GM12865 (cell line): ENCODE measurements around the gene SPECC1.
A peak's percentile ranks its signal among the peaks of the same experiment; 100 is the strongest.
"Not testable (repeated sequence)": the region's sequence is repeated elsewhere in the genome, so short reads cannot be mapped to it uniquely, and the experiment has no call there.

Experiments used
- DNase-seq: peaks from one replicate; pipeline ENCODE4 v3.0.0; 2010; ENCODE audit warnings: low read depth
- H3K4me3 ChIP-seq: 2 replicates; pipeline ENCODE4 v1.5.1; 2011; ENCODE audit warnings: mild to moderate bottlenecking, low read depth, low read length, control low read depth
- CTCF ChIP-seq: IDR thresholded peaks from 2 replicates; pipeline ENCODE4 v1.5.1; 2011; ENCODE audit warnings: low read length, control low read depth, low read depth, inconsistent platforms; ENCODE audit not compliant: insufficient read depth; ENCODE audit errors: missing control alignments

SPECC1 gene

GRCh38 chr17:20072692-20072992 is 63.5 kb downstream of the SPECC1 start:
- H3K4me3 ChIP-seq = no peak overlapping the region
- no peak for DNase-seq
- TF ChIP-seq CTCF = no peak

GRCh38 chr17:20073055-20073979 is 64.2 kb downstream of the SPECC1 start:
- DNase-seq = peak; percentile 62
- peak overlapping the region; percentile 38 for H3K4me3 ChIP-seq
- TF ChIP-seq CTCF = no peak

GRCh38 chr17:20074001-20074400 is 64.8 kb downstream of the SPECC1 start:
- no peak for DNase-seq
- TF ChIP-seq CTCF = no peak
- peak overlapping the region; percentile 38 for H3K4me3 ChIP-seq

DNA sequence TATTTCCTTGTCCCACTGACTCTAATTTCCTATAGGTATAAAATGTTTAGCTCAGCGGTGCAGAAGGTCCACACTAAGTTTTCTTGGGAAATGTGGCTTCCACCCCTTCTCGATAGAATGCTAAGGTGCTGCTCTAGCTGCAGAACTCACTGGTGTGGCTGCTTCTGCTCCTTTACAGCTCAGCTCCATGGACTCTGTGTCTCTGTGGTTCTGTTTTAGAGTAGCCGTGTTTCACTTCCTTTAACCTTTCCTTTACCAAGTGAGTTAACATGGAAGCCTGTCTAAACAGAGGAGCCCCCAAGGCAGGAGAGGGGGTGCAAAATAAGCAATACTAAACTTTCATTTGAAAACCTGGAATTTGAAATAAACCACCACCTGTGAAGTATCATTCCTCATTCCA is 65.3 kb downstream of the SPECC1 start:
- DNase-seq = peak; percentile 16
- TF ChIP-seq CTCF = no peak
- peak overlapping the region; percentile 38 for H3K4me3 ChIP-seq

DNA sequence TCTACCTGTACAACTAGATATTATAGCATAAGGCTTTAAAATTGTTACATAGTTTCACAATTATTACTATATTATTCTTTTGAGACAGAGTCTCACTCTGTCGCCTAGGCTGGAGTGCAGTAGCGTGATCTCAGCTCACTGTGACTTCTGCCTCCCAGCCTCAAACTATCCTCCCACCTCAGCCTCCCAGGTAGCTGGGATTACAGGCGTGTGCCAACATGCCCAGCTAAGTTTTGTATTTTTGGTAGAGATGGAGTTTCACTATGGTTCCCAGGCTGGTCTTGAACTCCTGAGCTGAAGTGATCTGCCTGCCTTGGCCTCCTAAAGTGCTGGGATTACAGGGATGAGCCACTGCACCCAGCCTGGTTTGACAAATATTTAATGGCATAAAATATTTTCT is 67.0 kb downstream of the SPECC1 start:
- not testable (repeated sequence) for DNase-seq, H3K4me3 ChIP-seq

GRCh38 chr17:20077978-20078685 is 69.0 kb downstream of the SPECC1 start:
- H3K4me3 ChIP-seq = no peak overlapping the region
- no peak for TF ChIP-seq CTCF
- peak; percentile 19 for DNase-seq

DNA sequence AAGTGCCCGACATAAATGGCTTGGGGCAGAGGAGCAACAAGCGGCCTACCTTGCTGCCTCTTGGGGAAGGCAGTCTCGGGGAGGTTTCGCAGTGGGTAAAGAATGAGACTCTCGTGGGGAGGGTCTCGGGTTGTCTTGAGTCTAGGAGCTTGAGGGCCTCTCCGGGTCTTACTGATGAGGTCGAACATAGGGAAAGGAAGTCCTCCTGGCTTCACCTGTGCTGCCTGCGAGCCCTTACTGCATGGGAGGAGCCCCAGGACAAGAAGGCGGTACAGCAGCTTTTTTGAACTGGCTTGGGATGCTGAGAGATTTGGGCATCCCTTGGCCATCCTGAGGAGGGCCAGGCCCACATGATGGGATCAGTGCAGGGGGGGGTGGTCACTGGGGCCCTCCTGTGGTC is 71.4 kb downstream of the SPECC1 start:
- no peak for DNase-seq
- H3K4me3 ChIP-seq = no peak overlapping the region
- no peak for TF ChIP-seq CTCF
